ENCODE results near the gene SNRK.

Gene SNRK

DNA sequence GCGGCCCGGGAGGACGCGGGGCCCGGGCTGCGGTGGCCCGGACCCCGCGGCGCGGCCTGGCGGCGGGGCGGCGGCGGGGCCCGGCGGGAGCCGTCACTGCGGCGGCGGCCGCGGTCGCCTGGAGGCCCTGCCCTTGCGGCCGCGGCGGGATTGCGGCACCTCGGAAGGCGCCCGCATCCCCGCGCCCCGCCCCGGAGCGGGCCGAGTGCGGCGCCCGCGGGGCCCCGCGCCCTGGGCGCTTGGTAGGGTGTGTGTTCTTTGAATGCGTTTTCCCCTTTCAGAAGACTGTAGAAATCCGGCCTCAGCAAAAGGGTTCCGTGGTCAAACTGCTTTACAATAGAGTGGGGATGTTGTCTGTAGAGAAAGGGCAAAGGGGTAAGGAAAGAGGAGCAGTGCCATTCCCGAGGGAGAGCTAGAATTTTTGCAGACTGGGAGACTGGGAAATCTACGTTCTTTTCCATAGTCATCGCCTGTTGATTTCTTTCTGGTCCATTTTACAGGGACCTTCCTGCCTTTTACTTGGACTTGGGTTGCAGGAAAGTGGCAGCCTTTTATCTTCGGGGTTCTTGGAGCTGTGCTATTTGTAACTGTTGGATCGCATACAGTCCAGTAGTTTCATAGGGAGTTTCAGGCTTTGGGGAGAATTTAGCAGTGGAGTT, 630 bp downstream of the SNRK start:
- Mint-ChIP-seq H3K9me3 (no peaks in the 10 kb centered on the region), H3K4me1 (ENCODE audit: low read depth) (peaks cover 37% of the 10 kb centered on the region), H3K36me3 (ENCODE audit: low read depth) (peaks cover 27% of the 10 kb centered on the region), H3K27me3 (ENCODE audit: low read depth) (peaks cover 8% of the 10 kb centered on the region), H3K4me3 (peak overlapping the region; percentile 99), H3K27ac (peak overlapping the region; percentile 98)

- Mint-ChIP-seq H3K4me1 (ENCODE audit: low read depth) (peaks cover 42% of the 10 kb centered on the region), H3K9me3 (no peaks in the 10 kb centered on the region), H3K4me3 (peak overlapping the region; percentile 99), H3K27ac (peak overlapping the region; percentile 98), H3K36me3 (ENCODE audit: low read depth) (peaks cover 28% of the 10 kb centered on the region), H3K27me3 (ENCODE audit: low read depth) (peaks cover 8% of the 10 kb centered on the region)
Measured at GRCh38 chr3:43287500-43287873, 1.1 kb downstream of the SNRK start.

DNA sequence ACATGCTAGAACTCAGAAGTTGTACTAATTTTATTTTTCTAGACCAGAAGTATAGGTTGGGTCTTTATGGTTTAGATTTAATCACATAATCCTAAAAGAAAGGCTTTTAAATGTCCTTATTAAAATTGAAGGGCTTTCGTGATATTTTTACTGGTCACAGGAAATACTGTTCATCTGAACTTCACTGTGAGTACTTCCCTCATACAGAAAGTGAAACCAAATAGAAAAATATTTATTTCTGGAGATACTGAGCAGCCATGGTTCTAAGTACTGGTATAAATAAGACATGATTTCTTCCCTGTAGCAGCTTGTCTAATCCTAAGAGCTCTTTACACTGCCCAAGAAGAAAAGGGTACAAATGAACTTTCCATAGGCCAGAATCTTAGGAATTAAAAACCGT, 2.0 kb downstream of the SNRK start:
- Mint-ChIP-seq H3K4me1 (ENCODE audit: low read depth) (peaks cover 51% of the 10 kb centered on the region), H3K27ac (peak overlapping the region; percentile 98), H3K27me3 (ENCODE audit: low read depth) (peaks cover 4% of the 10 kb centered on the region), H3K9me3 (no peaks in the 10 kb centered on the region), H3K36me3 (ENCODE audit: low read depth) (peaks cover 35% of the 10 kb centered on the region), H3K4me3 (peak overlapping the region; percentile 99)

- Mint-ChIP-seq H3K4me1 (ENCODE audit: low read depth) (peaks cover 51% of the 10 kb centered on the region), H3K4me3 (peak overlapping the region; percentile 99), H3K27me3 (ENCODE audit: low read depth) (peaks cover 1% of the 10 kb centered on the region), H3K9me3 (no peaks in the 10 kb centered on the region), H3K27ac (peak overlapping the region; percentile 98), H3K36me3 (ENCODE audit: low read depth) (peaks cover 35% of the 10 kb centered on the region)
Measured at GRCh38 chr3:43288850-43289249, 2.5 kb downstream of the SNRK start.

GRCh38 chr3:43289401-43289800, 3.1 kb downstream of the SNRK start:
- Mint-ChIP-seq H3K4me1 (ENCODE audit: low read depth) (peaks cover 53% of the 10 kb centered on the region), H3K36me3 (ENCODE audit: low read depth) (peaks cover 35% of the 10 kb centered on the region), H3K9me3 (no peaks in the 10 kb centered on the region), H3K4me3 (peak overlapping the region; percentile 99), H3K27me3 (ENCODE audit: low read depth) (no peaks in the 10 kb centered on the region), H3K27ac (peak overlapping the region; percentile 98)

DNA sequence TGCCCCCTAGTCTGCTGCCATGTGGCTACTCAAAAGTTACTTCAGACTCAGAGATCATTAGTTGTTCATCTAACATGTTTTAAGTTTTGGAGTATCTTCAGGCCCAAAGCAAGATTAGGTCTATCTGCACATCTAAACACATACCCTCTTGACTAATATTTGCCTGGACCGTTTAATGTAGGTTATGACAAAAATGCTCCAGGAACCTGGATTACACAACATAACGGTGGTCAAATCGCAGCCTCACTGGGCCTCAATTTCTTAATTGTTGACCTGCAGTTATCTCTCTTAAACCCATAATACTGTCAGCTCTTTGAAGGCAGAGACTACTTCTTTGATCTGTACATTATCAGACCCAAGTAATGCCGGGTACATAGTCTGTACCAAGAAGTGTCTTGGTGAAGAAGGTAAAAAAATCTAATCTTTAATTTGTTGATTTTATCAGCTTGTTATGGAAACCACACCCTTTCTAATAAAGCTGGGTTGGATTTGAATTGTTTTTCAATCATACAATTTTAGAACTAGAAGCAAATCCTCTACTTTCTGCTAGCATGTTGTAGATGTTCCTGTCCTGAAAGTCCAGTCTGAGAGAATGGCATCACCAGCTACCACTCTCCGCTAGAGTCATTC, 3.6 kb downstream of the SNRK start:
- Mint-ChIP-seq H3K36me3 (ENCODE audit: low read depth) (peaks cover 36% of the 10 kb centered on the region), H3K27me3 (ENCODE audit: low read depth) (no peaks in the 10 kb centered on the region), H3K27ac (peak overlapping the region; percentile 98), H3K9me3 (no peaks in the 10 kb centered on the region), H3K4me1 (ENCODE audit: low read depth) (peaks cover 57% of the 10 kb centered on the region), H3K4me3 (peak overlapping the region; percentile 99)

DNA sequence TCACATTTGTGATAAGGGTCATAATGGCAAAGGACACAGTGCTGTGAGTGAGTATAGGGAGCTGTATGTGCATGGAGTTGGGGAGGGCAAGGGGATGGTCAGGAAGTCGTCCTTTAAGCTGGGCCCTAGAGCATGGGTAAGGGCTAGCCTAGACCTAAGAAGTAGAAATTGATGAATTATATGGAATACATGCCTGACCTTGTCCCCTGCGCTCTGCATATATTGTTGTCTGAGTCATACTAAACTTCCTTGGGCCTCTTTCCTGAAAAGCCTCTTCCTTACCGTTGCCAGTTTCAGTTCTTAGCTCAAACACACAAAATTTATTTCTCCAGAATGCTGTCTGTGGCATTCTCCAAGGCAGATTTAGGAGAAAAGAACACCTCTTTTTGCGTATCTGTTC, 4.6 kb downstream of the SNRK start:
- H3K9me3 Mint-ChIP-seq: no peaks in the 10 kb centered on the region
- H3K27ac Mint-ChIP-seq: peak overlapping the region; percentile 98
- H3K27me3 Mint-ChIP-seq (ENCODE audit: low read depth): no peaks in the 10 kb centered on the region
- peaks cover 61% of the 10 kb centered on the region for H3K4me1 Mint-ChIP-seq (ENCODE audit: low read depth)
- H3K36me3 Mint-ChIP-seq (ENCODE audit: low read depth): peaks cover 38% of the 10 kb centered on the region
- H3K4me3 Mint-ChIP-seq: peak overlapping the region; percentile 99

GRCh38 chr3:43291546-43291945, 5.2 kb downstream of the SNRK start:
- Mint-ChIP-seq H3K36me3 (ENCODE audit: low read depth) (peaks cover 38% of the 10 kb centered on the region), H3K4me3 (peak overlapping the region; percentile 99), H3K9me3 (no peaks in the 10 kb centered on the region), H3K27ac (peak overlapping the region; percentile 71), H3K4me1 (ENCODE audit: low read depth) (peaks cover 65% of the 10 kb centered on the region), H3K27me3 (ENCODE audit: low read depth) (no peaks in the 10 kb centered on the region)

- H3K27ac Mint-ChIP-seq: peak overlapping the region; percentile 49
- H3K36me3 Mint-ChIP-seq (ENCODE audit: low read depth): peaks cover 29% of the 10 kb centered on the region
- H3K4me3 Mint-ChIP-seq: peak overlapping the region; percentile 23
- no peaks in the 10 kb centered on the region for H3K27me3 Mint-ChIP-seq (ENCODE audit: low read depth)
- H3K9me3 Mint-ChIP-seq: no peaks in the 10 kb centered on the region
- peaks cover 80% of the 10 kb centered on the region for H3K4me1 Mint-ChIP-seq (ENCODE audit: low read depth)
Measured at GRCh38 chr3:43294975-43295374, 8.6 kb downstream of the SNRK start.

GRCh38 chr3:43296565-43296964, 10.2 kb downstream of the SNRK start:
- Mint-ChIP-seq H3K27ac (peak overlapping the region; percentile 90), H3K9me3 (no peaks in the 10 kb centered on the region), H3K36me3 (ENCODE audit: low read depth) (peaks cover 22% of the 10 kb centered on the region), H3K4me1 (ENCODE audit: low read depth) (peaks cover 66% of the 10 kb centered on the region), H3K4me3 (peak overlapping the region; percentile 82), H3K27me3 (ENCODE audit: low read depth) (no peaks in the 10 kb centered on the region)

DNA sequence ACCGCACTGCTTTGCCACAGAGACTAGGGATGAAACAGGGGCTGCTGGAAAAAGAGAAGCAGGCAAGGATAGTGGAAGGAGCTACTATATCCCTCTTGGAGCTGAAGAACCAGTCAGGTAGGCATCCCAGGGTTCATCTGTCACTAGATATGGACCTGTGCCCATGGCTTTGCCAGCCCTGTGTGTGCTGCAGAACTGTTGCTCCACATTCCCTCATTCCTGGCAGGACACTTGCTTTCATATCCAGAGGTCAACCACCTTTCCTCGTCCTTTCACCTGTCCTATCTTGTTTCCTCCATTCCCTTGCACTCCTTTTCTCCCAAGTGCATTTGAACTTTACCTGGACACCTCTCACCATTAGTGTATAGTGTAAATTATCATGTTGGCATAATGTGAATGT, 12.0 kb downstream of the SNRK start:
- H3K27me3 Mint-ChIP-seq (ENCODE audit: low read depth): no peaks in the 10 kb centered on the region
- H3K36me3 Mint-ChIP-seq (ENCODE audit: low read depth): peaks cover 22% of the 10 kb centered on the region
- peak overlapping the region; percentile 74 for H3K27ac Mint-ChIP-seq
- H3K4me1 Mint-ChIP-seq (ENCODE audit: low read depth): peaks cover 57% of the 10 kb centered on the region
- H3K9me3 Mint-ChIP-seq: no peaks in the 10 kb centered on the region
- peak overlapping the region; percentile 58 for H3K4me3 Mint-ChIP-seq

GRCh38 chr3:43298761-43299160, 12.4 kb downstream of the SNRK start:
- H3K9me3 Mint-ChIP-seq: no peaks in the 10 kb centered on the region
- H3K36me3 Mint-ChIP-seq (ENCODE audit: low read depth): peaks cover 26% of the 10 kb centered on the region
- H3K27ac Mint-ChIP-seq: peak overlapping the region; percentile 74
- H3K4me1 Mint-ChIP-seq (ENCODE audit: low read depth): peaks cover 61% of the 10 kb centered on the region
- no peaks in the 10 kb centered on the region for H3K27me3 Mint-ChIP-seq (ENCODE audit: low read depth)
- H3K4me3 Mint-ChIP-seq: peak overlapping the region; percentile 58

GRCh38 chr3:43302116-43302880, 16.0 kb downstream of the SNRK start:
- Mint-ChIP-seq H3K27ac (peak overlapping the region; percentile 46), H3K4me3 (peak overlapping the region; percentile 56), H3K4me1 (ENCODE audit: low read depth) (peaks cover 54% of the 10 kb centered on the region), H3K9me3 (no peaks in the 10 kb centered on the region), H3K27me3 (ENCODE audit: low read depth) (no peaks in the 10 kb centered on the region), H3K36me3 (ENCODE audit: low read depth) (peaks cover 39% of the 10 kb centered on the region)

DNA sequence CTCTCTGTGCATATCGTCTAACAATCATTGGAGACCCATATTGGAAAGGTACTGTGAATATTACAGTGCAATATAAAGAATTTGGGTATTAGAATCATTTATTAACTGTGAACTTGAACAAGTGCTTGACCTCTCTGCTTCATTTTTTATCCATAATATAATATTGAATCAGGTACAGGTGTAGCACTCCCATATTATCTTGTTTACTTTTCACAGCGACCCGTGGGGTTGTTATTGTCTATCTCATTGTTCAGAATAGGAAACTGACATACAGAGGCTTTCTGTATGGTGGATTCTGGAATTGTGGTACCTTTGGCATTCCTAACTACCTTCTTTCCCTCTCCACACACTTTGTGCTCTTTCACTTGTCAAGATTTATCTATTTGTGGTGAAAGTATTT, 17.8 kb downstream of the SNRK start:
- no peaks in the 10 kb centered on the region for H3K9me3 Mint-ChIP-seq
- no peak overlapping the region for H3K4me3 Mint-ChIP-seq
- H3K27me3 Mint-ChIP-seq (ENCODE audit: low read depth): no peaks in the 10 kb centered on the region
- no peak overlapping the region for H3K27ac Mint-ChIP-seq
- H3K36me3 Mint-ChIP-seq (ENCODE audit: low read depth): peaks cover 50% of the 10 kb centered on the region
- H3K4me1 Mint-ChIP-seq (ENCODE audit: low read depth): peaks cover 53% of the 10 kb centered on the region

GRCh38 chr3:43307226-43307625, 20.9 kb downstream of the SNRK start:
- peaks cover 70% of the 10 kb centered on the region for H3K36me3 Mint-ChIP-seq (ENCODE audit: low read depth)
- H3K9me3 Mint-ChIP-seq: no peaks in the 10 kb centered on the region
- peaks cover 54% of the 10 kb centered on the region for H3K4me1 Mint-ChIP-seq (ENCODE audit: low read depth)
- H3K4me3 Mint-ChIP-seq: no peak overlapping the region
- H3K27ac Mint-ChIP-seq: no peak overlapping the region
- H3K27me3 Mint-ChIP-seq (ENCODE audit: low read depth): no peaks in the 10 kb centered on the region

Data from T-helper 1 cell treated with Interleukin-12 subunit alpha and Interleukin-12 subunit beta and Interleukin-4 antibody, amounts not matched to agents 30 μg/mL and 1 μg/mL, for 36 hours (primary cell).